PC-9 (cell line): Measurements from ENCODE around the gene DRD3. TPM values are rescaled to one million over a fixed set of nuclear protein-coding genes. Genes with fewer than 3 reads are reported as not detected.

Source experiments
- BruUV-seq: library from RNA; stranded (reverse); fragments of 400-500 nt; replicated peaks from 2 replicates; lab custom pipeline; 2021; lab: Mats Ljungman, UMichigan
- CTCF ChIA-PET: fragments of 300-600 bp; sonication (Branson Sonifier 250); formaldehyde crosslinking; loops from one replicate; lab custom pipeline; 2022; ENCODE audit warnings: antibody characterized with exemption; lab: Charles Lee
- POLR2A ChIA-PET: fragments of 300-600 bp; sonication (Branson Sonifier 250); formaldehyde crosslinking; loops from one replicate; lab custom pipeline; 2022; ENCODE audit warnings: antibody characterized with exemption; ENCODE audit not compliant: unreplicated experiment; lab: Charles Lee
- DNase-seq, 2 experiments: peaks; one replicate each; pipeline versions ENCODE4 v3.0.0 to v3.0.0-alpha.2; 2015 to 2022; ENCODE audit warnings: mixed read lengths in 1 of 2
- H2AFZ ChIP-seq: fragments of 200-600 bp; sonication (generic); 2 replicates; pipeline ENCODE4 v1.8.1; 2017; ENCODE audit warnings: antibody characterized with exemption
- H3F3A ChIP-seq: fragments of 200-600 bp; sonication (generic); 2 replicates; pipeline ENCODE4 v1.8.1; 2017; ENCODE audit warnings: antibody characterized with exemption, mild to moderate bottlenecking, low read depth; ENCODE audit not compliant: insufficient read depth
- H3K27ac ChIP-seq: fragments of 200-600 bp; sonication (generic); 2 replicates; pipeline ENCODE4 v1.6.1; 2016; ENCODE audit warnings: mixed run types
- H3K27me3 ChIP-seq: fragments of 200-600 bp; sonication (generic); 2 replicates; pipeline ENCODE4 v1.6.1; 2016; ENCODE audit warnings: low read depth, mixed run types; ENCODE audit not compliant: insufficient read depth
- H3K36me3 ChIP-seq: fragments of 200-600 bp; sonication (generic); 2 replicates; pipeline ENCODE4 v1.6.1; 2016; ENCODE audit warnings: low read depth, mixed run types
- H3K4me1 ChIP-seq: fragments of 200-600 bp; sonication (generic); replicated peaks from 2 replicates; pipeline ENCODE4 v1.6.1; 2016; ENCODE audit warnings: mixed run types; ENCODE audit not compliant: insufficient read depth
- H3K4me2 ChIP-seq: fragments of 200-600 bp; sonication (generic); 2 replicates; pipeline ENCODE4 v1.6.1; 2017; ENCODE audit warnings: mixed run types
- H3K4me3 ChIP-seq: fragments of 200-600 bp; sonication (generic); 2 replicates; pipeline ENCODE4 v1.6.1; 2016; ENCODE audit warnings: mixed run types
- H3K79me2 ChIP-seq: fragments of 200-600 bp; sonication (generic); 2 replicates; pipeline ENCODE4 v1.6.1; 2017; ENCODE audit warnings: low read depth, mixed run types
- H3K9me2 ChIP-seq: fragments of 200-600 bp; sonication (generic); 2 replicates; pipeline ENCODE4 v1.8.1; 2017; ENCODE audit warnings: mild to moderate bottlenecking; ENCODE audit not compliant: insufficient read depth
- H3K9me3 ChIP-seq: fragments of 200-600 bp; sonication (generic); 2 replicates; pipeline ENCODE4 v1.8.1; 2016; ENCODE audit warnings: low read depth; ENCODE audit not compliant: insufficient read depth
- H4K20me1 ChIP-seq: fragments of 200-600 bp; sonication (generic); 2 replicates; pipeline ENCODE4 v1.8.1; 2017; ENCODE audit not compliant: insufficient read depth
- CTCF ChIP-seq: fragments of 200-600 bp; sonication (generic); conservative IDR thresholded peaks from 2 replicates; pipeline ENCODE4 v1.6.1; 2017; ENCODE audit warnings: mixed run types, antibody characterized with exemption, mild to moderate bottlenecking, moderate library complexity
- EZH2 ChIP-seq: fragments of 200-600 bp; sonication (generic); IDR thresholded peaks from 2 replicates; pipeline ENCODE4 v1.8.0; 2017; ENCODE audit warnings: antibody characterized with exemption, low read depth
- intact Hi-C: fragments of 100-400 bp; cut with micrococcal nuclease; formaldehyde crosslinking; loops from one replicate; pipeline ENCODE4 v1.10.0; 2022; ENCODE audit not compliant: unreplicated experiment
- total RNA-seq: library from RNA; stranded (reverse); gene quantifications from 2 replicates; pipeline ENCODE4 v1.2.3, GENCODE V29; 2021

Gene DRD3
- total RNA-seq, 1 experiment from 2014 or later, result not detected

- Histone ChIP-seq H2AFZ (no peak overlapping the region), H3K9me2 (no peaks in the 10 kb centered on the region), H3K4me1 (no peaks in the 10 kb centered on the region), H3K27ac (no peak overlapping the region), H3K9me3 (no peaks in the 10 kb centered on the region), H3F3A (no peaks in the 10 kb centered on the region), H4K20me1 (no peaks in the 10 kb centered on the region), H3K4me2 (no peak overlapping the region), H3K36me3 (no peaks in the 10 kb centered on the region), H3K27me3 (0 out of 2 replicates have a peak, but pooled peaks cover 11% of the 10 kb centered on the region), H3K79me2 (no peaks in the 10 kb centered on the region), H3K4me3 (no peak overlapping the region)
- no TSS peak for BruUV-seq
- POLR2A ChIA-PET, result no interaction called here
- intact Hi-C loops, result no loop called here
- TF ChIP-seq CTCF (no peak), EZH2 (no peak)
- CTCF ChIA-PET, result no interaction called here
- DNase-seq, result no peak
These were observed 28.9 kb upstream of the DRD3 start for GRCh38 chr3:114207768-114208167.

- no peaks in the 10 kb centered on the region for H3F3A ChIP-seq
These were observed 27.5 kb upstream of the DRD3 start for GRCh38 chr3:114206342-114206741.

GRCh38 chr3:114205541-114205940 lies 26.7 kb upstream of the DRD3 start:
- peaks cover under 1% of the 10 kb centered on the region; the same call in 1 of the 2 replicates for H3K9me2 ChIP-seq
- TF ChIP-seq CTCF, result no peak
- no peak for TF ChIP-seq EZH2
- no peaks in the 10 kb centered on the region for H3F3A ChIP-seq
- no peak overlapping the region for H3K4me3 ChIP-seq
- ChIA-PET POLR2A (no interaction called here), CTCF (no interaction called here)
- H3K4me2 ChIP-seq, result no peak overlapping the region
- no peaks in the 10 kb centered on the region for H4K20me1 ChIP-seq
- H3K9me3 ChIP-seq, result no peaks in the 10 kb centered on the region
- 0 out of 2 replicates have a peak, but pooled peaks cover 11% of the 10 kb centered on the region for H3K27me3 ChIP-seq
- intact Hi-C loops, result no loop called here
- no peak overlapping the region for H3K27ac ChIP-seq
- no TSS peak for BruUV-seq
- no peak overlapping the region for H2AFZ ChIP-seq
- no peaks in the 10 kb centered on the region for H3K79me2 ChIP-seq
- no peaks in the 10 kb centered on the region for H3K4me1 ChIP-seq
- H3K36me3 ChIP-seq, result no peaks in the 10 kb centered on the region
- no peak for DNase-seq

More at GRCh38 chr3:114206342-114206741, 27.5 kb upstream of the DRD3 start:
- H4K20me1 ChIP-seq, result no peaks in the 10 kb centered on the region
- no peaks in the 10 kb centered on the region for H3K36me3 ChIP-seq
- no peak for DNase-seq
- no peaks in the 10 kb centered on the region for H3K79me2 ChIP-seq
- intact Hi-C loops, result no loop called here
- BruUV-seq, result no TSS peak
- no peak overlapping the region for H3K4me3 ChIP-seq
- no peak overlapping the region for H3K4me2 ChIP-seq
- H3K9me2 ChIP-seq, result no peaks in the 10 kb centered on the region
- no peak overlapping the region for H2AFZ ChIP-seq
- ChIA-PET POLR2A (no interaction called here), CTCF (no interaction called here)
- no peaks in the 10 kb centered on the region for H3K4me1 ChIP-seq
- H3K27ac ChIP-seq, result no peak overlapping the region
- 0 out of 2 replicates have a peak, but pooled peaks cover 11% of the 10 kb centered on the region for H3K27me3 ChIP-seq
- no peaks in the 10 kb centered on the region for H3K9me3 ChIP-seq
- TF ChIP-seq EZH2, result no peak
- TF ChIP-seq CTCF, result no peak
